ENCODE data around the gene RCOR1.

DNA sequence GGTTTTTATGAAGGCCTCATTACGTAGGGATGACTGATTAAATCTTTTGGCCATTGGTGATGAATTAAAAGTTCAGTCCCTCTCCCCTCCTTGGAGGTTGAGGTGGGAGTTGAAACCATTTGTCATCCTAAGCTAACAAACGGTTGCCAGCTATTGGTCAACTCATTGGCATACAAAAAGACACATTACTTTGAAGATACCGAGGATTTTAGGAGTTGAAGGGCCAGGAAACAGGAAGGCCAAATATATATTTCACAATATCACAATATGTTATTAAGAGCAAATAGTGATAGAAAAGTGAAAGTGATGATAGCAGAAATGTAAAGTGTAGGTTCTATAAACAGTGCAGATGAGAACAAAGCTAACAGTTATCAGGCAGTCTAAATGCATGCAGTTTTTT is 24.4 kb downstream of the RCOR1 start:
- TF ChIP-seq POLR2A (IDR thresholded peaks at IDR 0.05): no peak
- TF ChIP-seq, protein P1, sequence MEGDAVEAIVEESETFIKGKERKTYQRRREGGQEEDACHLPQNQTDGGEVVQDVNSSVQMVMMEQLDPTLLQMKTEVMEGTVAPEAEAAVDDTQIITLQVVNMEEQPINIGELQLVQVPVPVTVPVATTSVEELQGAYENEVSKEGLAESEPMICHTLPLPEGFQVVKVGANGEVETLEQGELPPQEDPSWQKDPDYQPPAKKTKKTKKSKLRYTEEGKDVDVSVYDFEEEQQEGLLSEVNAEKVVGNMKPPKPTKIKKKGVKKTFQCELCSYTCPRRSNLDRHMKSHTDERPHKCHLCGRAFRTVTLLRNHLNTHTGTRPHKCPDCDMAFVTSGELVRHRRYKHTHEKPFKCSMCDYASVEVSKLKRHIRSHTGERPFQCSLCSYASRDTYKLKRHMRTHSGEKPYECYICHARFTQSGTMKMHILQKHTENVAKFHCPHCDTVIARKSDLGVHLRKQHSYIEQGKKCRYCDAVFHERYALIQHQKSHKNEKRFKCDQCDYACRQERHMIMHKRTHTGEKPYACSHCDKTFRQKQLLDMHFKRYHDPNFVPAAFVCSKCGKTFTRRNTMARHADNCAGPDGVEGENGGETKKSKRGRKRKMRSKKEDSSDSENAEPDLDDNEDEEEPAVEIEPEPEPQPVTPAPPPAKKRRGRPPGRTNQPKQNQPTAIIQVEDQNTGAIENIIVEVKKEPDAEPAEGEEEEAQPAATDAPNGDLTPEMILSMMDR (IDR thresholded peaks at IDR 0.05): no peak
